K562 (cell line): ENCODE data around the gene MRPL10. TPM values are rescaled to one million over a fixed set of nuclear protein-coding genes. Genes with fewer than 3 reads are reported as not detected.

Experiments used
- ATAC-seq: fragments of 200-7000 bp; cut with Tn5 transposase; 3 replicates; pipeline ENCODE4 v1.9.1; 2020; ENCODE audit warnings: moderate library complexity
- BruUV-seq: library from RNA; stranded (reverse); fragments of 400-500 nt; replicated peaks from 2 replicates; lab custom pipeline; 2021; lab: Mats Ljungman, UMichigan
- CTCF ChIA-PET: fragments of 300-600 bp; formaldehyde crosslinking; extraction: SDS; loops from one replicate; lab custom pipeline; 2021; ENCODE audit warnings: low intra/inter-chr PET ratio; lab: Yijun Ruan, JAX
- POLR2A ChIA-PET: fragments of 300-600, 350-650 bp; sonication (Branson Sonifier 250); formaldehyde crosslinking; extraction: SDS; loops from one replicate; lab custom pipeline; 2021; ENCODE audit warnings: antibody characterized with exemption, inconsistent platforms; lab: Yijun Ruan, JAX
- DNase-seq, 4 experiments: peaks; one replicate each; pipeline versions ENCODE4 v3.0.0 to v3.0.0-alpha.2; 2011 to 2018; ENCODE audit warnings: low spot score in 3 of 4, mixed read lengths in 3 of 4; ENCODE audit errors: extremely low read depth in 1 of 4
- FAIRE-seq: peaks from 2 replicates; lab custom pipeline; 2011; peaks lifted over from hg19 to GRCh38; lab: Jason Lieb, UNC
- H2AFZ ChIP-seq: 2 replicates; pipeline ENCODE4 v1.6.0; 2011; ENCODE audit warnings: low read depth, low read length, control low read depth, inconsistent platforms
- H3K27ac ChIP-seq: fragments of 200-600 bp; 3 replicates; pipeline ENCODE4 v1.8.0; 2011; ENCODE audit warnings: low read depth, mild to moderate bottlenecking, control low read depth, inconsistent platforms, low read length, moderate library complexity, mixed read lengths; ENCODE audit errors: extremely low read depth
- H3K27me3 ChIP-seq, 2 experiments: fragments of 300-600 bp in 1 of 2; 2 replicates in 1 of 2; 3 replicates in 1 of 2; pipeline versions ENCODE4 v1.6.0 to v1.8.0; 2011; ENCODE audit warnings: inconsistent platforms in 2 of 2, low read length in 2 of 2, mild to moderate bottlenecking in 1 of 2, mixed read lengths in 1 of 2, moderate library complexity in 1 of 2; ENCODE audit not compliant: control insufficient read depth in 2 of 2, insufficient read depth in 2 of 2
- H3K36me3 ChIP-seq: fragments of 300-600 bp; 3 replicates; pipeline ENCODE4 v1.8.0; 2011; ENCODE audit warnings: mild to moderate bottlenecking, low read length, inconsistent platforms; ENCODE audit not compliant: control insufficient read depth, insufficient read depth
- H3K4me1 ChIP-seq, 2 experiments: fragments of 200-600 bp in 1 of 2; replicated peaks in 1 of 2; 2 replicates in 1 of 2; 3 replicates in 1 of 2; pipeline versions ENCODE4 v1.5.1 to v1.8.0; 2011; ENCODE audit warnings: inconsistent platforms in 2 of 2, low read length in 2 of 2, mild to moderate bottlenecking in 1 of 2, mixed read lengths in 1 of 2, moderate library complexity in 1 of 2; ENCODE audit not compliant: control insufficient read depth in 2 of 2, insufficient read depth in 2 of 2
- H3K4me2 ChIP-seq: 2 replicates; pipeline ENCODE4 v1.6.1; 2011; ENCODE audit warnings: low read length, control low read depth, inconsistent platforms, mixed read lengths; ENCODE audit not compliant: insufficient read depth
- H3K4me3 ChIP-seq: fragments of 200-600 bp; sonication (generic), shearing (Covaris generic); 2 replicates; pipeline ENCODE4 v1.5.1; 2016; ENCODE audit warnings: control low read depth, inconsistent platforms
- H3K79me2 ChIP-seq: fragments of 200-600 bp; 3 replicates; pipeline ENCODE4 v1.8.0; 2011; ENCODE audit warnings: low read length, inconsistent platforms; ENCODE audit not compliant: control insufficient read depth, insufficient read depth
- H3K9ac ChIP-seq, 2 experiments: 2 replicates each; pipeline versions ENCODE4 v1.6.0 to v1.6.1; 2011; ENCODE audit warnings: low read depth in 2 of 2, low read length in 2 of 2, control low read depth in 1 of 2, inconsistent platforms in 1 of 2, mild to moderate bottlenecking in 1 of 2, mixed read lengths in 1 of 2; ENCODE audit not compliant: insufficient read depth in 1 of 2
- H3K9me1 ChIP-seq: one replicate; pipeline ENCODE4 v1.6.0; 2011; ENCODE audit warnings: inconsistent platforms, mild to moderate bottlenecking, low read length, moderate library complexity; ENCODE audit not compliant: control insufficient read depth, insufficient read depth
- H3K9me3 ChIP-seq: replicated peaks from 2 replicates; pipeline ENCODE4 v1.5.1; 2011; ENCODE audit warnings: low read depth, low read length, inconsistent platforms; ENCODE audit not compliant: control insufficient read depth, insufficient read depth
- H4K20me1 ChIP-seq: replicated peaks from 2 replicates; pipeline ENCODE4 v1.6.1; 2011; ENCODE audit warnings: low read length, inconsistent platforms, mixed read lengths; ENCODE audit not compliant: control insufficient read depth, insufficient read depth
- BCOR ChIP-seq: fragments of 450-650 bp; IDR thresholded peaks from 2 replicates; pipeline ENCODE4 v1.6.1; 2016
- BMI1 ChIP-seq: fragments of 150-350 bp; IDR thresholded peaks from 2 replicates; pipeline ENCODE4 v1.6.1; 2014; ENCODE audit warnings: low read length
- CBX1 ChIP-seq: sonication (generic); IDR thresholded peaks from 2 replicates; pipeline ENCODE4 v1.6.1; 2016; ENCODE audit warnings: antibody characterized with exemption, low read depth, mild to moderate bottlenecking
- CHD4 ChIP-seq: fragments of 200-600 bp; sonication (generic); IDR thresholded peaks from 3 replicates; pipeline ENCODE4 v1.6.1; 2012; ENCODE audit warnings: low read depth, mild to moderate bottlenecking, mixed read lengths, low read length, inconsistent platforms; ENCODE audit not compliant: insufficient read depth, insufficient replicate concordance, poor library complexity, severe bottlenecking
- DACH1 ChIP-seq: fragments of 450-650 bp; IDR thresholded peaks from 2 replicates; pipeline ENCODE4 v1.6.1; 2018; ENCODE audit not compliant: partially characterized antibody
- HDAC2 ChIP-seq: fragments of 450-650 bp; IDR thresholded peaks from 2 replicates; pipeline ENCODE4 v1.6.1; 2016; ENCODE audit warnings: mild to moderate bottlenecking
- KDM1A ChIP-seq, 2 experiments: fragments of 450-650 bp; IDR thresholded peaks; 2 replicates each; pipeline ENCODE4 v1.6.1; 2016; ENCODE audit warnings: mild to moderate bottlenecking in 2 of 2
- MYBL2 ChIP-seq, 2 experiments: fragments of 450-650 bp in 1 of 2; sonication (generic) in 1 of 2; formaldehyde crosslinking in 1 of 2; IDR thresholded peaks; 2 replicates each; pipeline versions ENCODE4 v1.6.1 to v1.8.1; 2017 to 2022; ENCODE audit warnings: borderline replicate concordance in 1 of 2, inconsistent platforms in 1 of 2, low read depth in 1 of 2, mild to moderate bottlenecking in 1 of 2, missing genetic modification reagents in 1 of 2, moderate library complexity in 1 of 2
- RBM25 ChIP-seq: fragments of 200-400 bp; formaldehyde crosslinking; IDR thresholded peaks from 2 replicates; pipeline ENCODE4 v1.6.1; 2018; ENCODE audit warnings: low read length, low read depth, moderate library complexity; ENCODE audit not compliant: severe bottlenecking
- RCOR1 ChIP-seq, 2 experiments: IDR thresholded peaks; 2 replicates each; pipeline ENCODE4 v1.6.1; 2012; ENCODE audit warnings: low read depth in 2 of 2, low read length in 2 of 2, borderline replicate concordance in 1 of 2, improper control_type of control experiment in 1 of 2
- SLC30A9 ChIP-seq: fragments of 250-450 bp; sonication (Bioruptor Pico); IDR thresholded peaks from 2 replicates; pipeline ENCODE4 v1.8.0; 2022; ENCODE audit warnings: mild to moderate bottlenecking, moderate library complexity
- SMARCA5 ChIP-seq: fragments of 450-650 bp; IDR thresholded peaks from 2 replicates; pipeline ENCODE4 v1.6.1; 2016
- ZNF239 ChIP-seq: fragments of 250-450 bp; sonication (Bioruptor Pico); IDR thresholded peaks from 2 replicates; pipeline ENCODE4 v1.4.0; 2020; ENCODE audit warnings: mild to moderate bottlenecking
- in situ Hi-C: fragments of 300-500 bp; cut with MboI; formaldehyde crosslinking; loops from 4 replicates; pipeline ENCODE4 v1.15.0; 2018; ENCODE audit warnings: inconsistent platforms, mixed read lengths
- intact Hi-C: fragments of 100-400 bp; cut with micrococcal nuclease; formaldehyde crosslinking; loops from 2 replicates; pipeline ENCODE4 v1.14.2; 2022
- polyA plus RNA-seq, 8 experiments: library from polyadenylated mRNA; depleted of rRNA in 4 of 8; stranded (reverse) in 5 of 8; unstranded in 3 of 8; fragments of >200 nt; fragmentation: Nextera tagmentation in 2 of 8; fragmentation: Illumina TruSeq in 1 of 8; extraction: Ambion mirVana in 2 of 8; extraction: Trizol in 1 of 8; gene quantifications; 2 replicates each; pipeline versions ENCODE4 v1.2.1 to v1.2.3, GENCODE V29; 2011 to 2014; ENCODE audit warnings: inconsistent platforms in 1 of 8, missing spikeins in 1 of 8
- total RNA-seq, 7 experiments: library from RNA; depleted of rRNA in 6 of 7; stranded (reverse); fragments of >200 nt in 6 of 7; fragmentation: Illumina TruSeq in 2 of 7; extraction: Trizol in 2 of 7; gene quantifications; 2 replicates each; pipeline versions ENCODE4 v1.2.1 to v1.2.3, GENCODE V29; 2011 to 2021; ENCODE audit warnings: low replicate concordance in 1 of 7
- TF ChIP-seq, protein P1 (sequence below): fragments of 250-450 bp; sonication (Bioruptor Pico); IDR thresholded peaks from 2 replicates; pipeline ENCODE4 v1.4.0; 2020; ENCODE audit warnings: mild to moderate bottlenecking

MRPL10 gene
- total and polyA plus RNA-seq, 9 of the 15 experiments (the other 6 are each of a cell fraction or from before 2014, with no cell fraction given): 27.8 to 105 (median 67.3) TPM

DNA sequence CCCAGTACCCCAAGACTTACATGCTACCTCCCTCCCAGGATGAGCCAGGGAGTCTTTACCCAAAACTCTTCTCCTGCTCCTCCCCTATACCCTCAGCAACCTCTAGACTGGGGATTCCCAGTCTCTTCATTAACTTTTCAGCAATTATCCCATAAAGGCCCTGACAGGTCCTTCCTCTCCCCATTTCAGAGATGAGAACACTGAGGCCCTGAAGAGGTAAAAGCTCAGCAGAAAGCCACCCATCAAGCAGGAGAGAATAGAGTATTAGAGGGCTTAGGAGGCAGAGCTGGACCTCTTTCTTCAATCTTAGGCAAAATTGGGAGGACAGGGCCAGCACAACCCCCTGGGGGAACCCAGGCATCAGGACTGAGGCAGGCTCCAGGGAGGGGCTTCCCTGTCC is 25.5 kb upstream of the MRPL10 start:
- Histone ChIP-seq H3K9me3 (no peaks in the 10 kb centered on the region), H3K79me2 (no peaks in the 10 kb centered on the region; the same call in 1 of the 3 replicates), H3K4me2 (no peak overlapping the region), H3K27ac (no peak overlapping the region), H3K9me1 (no peaks in the 10 kb centered on the region), H2AFZ (no peak overlapping the region), H3K4me3 (no peak overlapping the region), H3K9ac (no peak overlapping the region), H3K4me1 (peaks cover 13 to 25% of the 10 kb centered on the region in 2 experiments), H3K36me3 (no peaks in the 10 kb centered on the region), H4K20me1 (no peaks in the 10 kb centered on the region), H3K27me3 (peaks cover 0 to 2% of the 10 kb centered on the region in 2 experiments; a peak in 1 of 5 replicates)
- BruUV-seq: no TSS peak
- FAIRE-seq: no peak
- no peak for ATAC-seq
- peak; percentile 99 for TF ChIP-seq ZNF239
- no peak for TF ChIP-seq SLC30A9 (CRISPR knock-in tag)
- no peak for TF ChIP-seq BMI1
- TF ChIP-seq, protein P1, sequence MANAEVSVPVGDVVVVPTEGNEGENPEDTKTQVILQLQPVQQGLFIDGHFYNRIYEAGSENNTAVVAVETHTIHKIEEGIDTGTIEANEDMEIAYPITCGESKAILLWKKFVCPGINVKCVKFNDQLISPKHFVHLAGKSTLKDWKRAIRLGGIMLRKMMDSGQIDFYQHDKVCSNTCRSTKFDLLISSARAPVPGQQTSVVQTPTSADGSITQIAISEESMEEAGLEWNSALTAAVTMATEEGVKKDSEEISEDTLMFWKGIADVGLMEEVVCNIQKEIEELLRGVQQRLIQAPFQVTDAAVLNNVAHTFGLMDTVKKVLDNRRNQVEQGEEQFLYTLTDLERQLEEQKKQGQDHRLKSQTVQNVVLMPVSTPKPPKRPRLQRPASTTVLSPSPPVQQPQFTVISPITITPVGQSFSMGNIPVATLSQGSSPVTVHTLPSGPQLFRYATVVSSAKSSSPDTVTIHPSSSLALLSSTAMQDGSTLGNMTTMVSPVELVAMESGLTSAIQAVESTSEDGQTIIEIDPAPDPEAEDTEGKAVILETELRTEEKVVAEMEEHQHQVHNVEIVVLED: no peak
- peak; percentile 85 for TF ChIP-seq SMARCA5
- peak; percentile 95 for TF ChIP-seq BCOR
- TF ChIP-seq MYBL2 (IDR thresholded peaks at IDR 0.05; ENCODE audit: low read depth): no peak
- no peak for TF ChIP-seq MYBL2 (CRISPR knock-in tag; IDR thresholded peaks at IDR 0.05; ENCODE audit: borderline replicate concordance)
- TF ChIP-seq DACH1: peak; percentile 14
- peak; percentile 89 for TF ChIP-seq HDAC2
- TF ChIP-seq CBX1: 0 out of 2 replicates have a peak, but pooled peaks have one; percentile 34
- TF ChIP-seq CHD4: peak; percentile 65
- TF ChIP-seq RBM25: peak; percentile 93
- TF ChIP-seq RCOR1 (IDR thresholded peaks at IDR 0.05; ENCODE audit: borderline replicate concordance in 1 of 2, low read depth in 2 of 2, low read length in 2 of 2): peak in 1 of 2 experiments; percentile 75; a peak in 2 of 4 replicates
- peak; percentile 71 to 86 for TF ChIP-seq KDM1A (IDR thresholded peaks at IDR 0.05)
- POLR2A ChIA-PET: interaction anchor here (0.6 to 1.3 kb wide), 4 partner anchors 9 to 125 kb away, joined by 3 to 5 read pairs (median 4); no protein-coding TSS in a partner anchor
- CTCF ChIA-PET: no interaction called here
- in situ Hi-C loops (no loop called here), intact Hi-C loops (no loop called here)
- DNase-seq: no peak
